PC-3 (cell line): ENCODE data around the gene CRHR2.

Source experiments
- CTCF ChIP-seq: fragments of 300-600 bp; sonication (generic); conservative IDR thresholded peaks from 2 replicates; pipeline ENCODE4 v1.5.1; 2017; ENCODE audit warnings: antibody characterized with exemption, low read depth, mild to moderate bottlenecking, low read length
- EZH2 ChIP-seq: fragments of 300-600 bp; sonication (generic); IDR thresholded peaks from one replicate; pipeline ENCODE4 v1.6.1; 2017; ENCODE audit warnings: antibody characterized with exemption, mild to moderate bottlenecking, low read length; ENCODE audit not compliant: unreplicated experiment

- TF ChIP-seq CTCF: no peak
- TF ChIP-seq EZH2: no peak
Observed at GRCh38 chr7:30722671-30723070, 40.4 kb upstream of the CRHR2 start.
